Measurements from ENCODE around the gene GRK3. TPM values are rescaled to one million over a fixed set of nuclear protein-coding genes. Genes with fewer than 3 reads are reported as not detected.

GRK3 gene
- total RNA-seq, 2 experiments from 2014 or later, result 27.6 to 29.4 TPM

- Mint-ChIP-seq H3K9me3 (no peaks in the 10 kb centered on the region), H3K27ac (no peak overlapping the region), H3K4me1 (peaks cover 4% of the 10 kb centered on the region), H3K36me3 (peaks cover 9% of the 10 kb centered on the region), H3K4me3 (no peak overlapping the region), H3K27me3 (no peaks in the 10 kb centered on the region)
- DNase-seq, result no peak
Observed at GRCh38 chr22:25669253-25670069, 105.0 kb downstream of the GRK3 start.

- peaks cover 9% of the 10 kb centered on the region for H3K36me3 Mint-ChIP-seq
- H3K4me3 Mint-ChIP-seq, result no peak overlapping the region
- H3K4me1 Mint-ChIP-seq, result peaks cover 4% of the 10 kb centered on the region
- H3K27ac Mint-ChIP-seq, result no peak overlapping the region
- no peak for DNase-seq
- no peaks in the 10 kb centered on the region for H3K27me3 Mint-ChIP-seq
- no peaks in the 10 kb centered on the region for H3K9me3 Mint-ChIP-seq
Observed at GRCh38 chr22:25670070-25670461, 105.6 kb downstream of the GRK3 start.

- no peaks in the 10 kb centered on the region for H3K9me3 Mint-ChIP-seq
- H3K4me3 Mint-ChIP-seq, result no peak overlapping the region
- no peak for DNase-seq
- H3K4me1 Mint-ChIP-seq, result peaks cover 2% of the 10 kb centered on the region
- H3K36me3 Mint-ChIP-seq, result peaks cover 9% of the 10 kb centered on the region
- H3K27me3 Mint-ChIP-seq, result no peaks in the 10 kb centered on the region
- H3K27ac Mint-ChIP-seq, result peak overlapping the region; percentile 36
Observed at GRCh38 chr22:25672289-25673084, 108.0 kb downstream of the GRK3 start.

- Mint-ChIP-seq H3K4me1 (peaks cover 2% of the 10 kb centered on the region), H3K4me3 (no peak overlapping the region), H3K36me3 (peaks cover 9% of the 10 kb centered on the region), H3K27me3 (no peaks in the 10 kb centered on the region), H3K27ac (no peak overlapping the region), H3K9me3 (no peaks in the 10 kb centered on the region)
- DNase-seq, result no peak
Observed at GRCh38 chr22:25673713-25674112, 109.2 kb downstream of the GRK3 start.

GRCh38 chr22:25677631-25678030 is 113.2 kb downstream of the GRK3 start:
- no peak overlapping the region for H3K27ac Mint-ChIP-seq
- DNase-seq, result no peak
- H3K4me1 Mint-ChIP-seq, result peaks cover 2% of the 10 kb centered on the region
- H3K27me3 Mint-ChIP-seq, result no peaks in the 10 kb centered on the region
- no peaks in the 10 kb centered on the region for H3K9me3 Mint-ChIP-seq
- H3K4me3 Mint-ChIP-seq, result no peak overlapping the region
- H3K36me3 Mint-ChIP-seq, result peaks cover 4% of the 10 kb centered on the region

- no peaks in the 10 kb centered on the region for H3K4me1 Mint-ChIP-seq
- H3K9me3 Mint-ChIP-seq, result no peaks in the 10 kb centered on the region
- H3K4me3 Mint-ChIP-seq, result no peak overlapping the region
- peaks cover 2% of the 10 kb centered on the region for H3K36me3 Mint-ChIP-seq
- no peaks in the 10 kb centered on the region for H3K27me3 Mint-ChIP-seq
- no peak overlapping the region for H3K27ac Mint-ChIP-seq
- no peak for DNase-seq
Observed at GRCh38 chr22:25680051-25680450, 115.6 kb downstream of the GRK3 start.

- Mint-ChIP-seq H3K9me3 (no peaks in the 10 kb centered on the region), H3K27ac (no peak overlapping the region), H3K27me3 (no peaks in the 10 kb centered on the region), H3K36me3 (peaks cover 2% of the 10 kb centered on the region), H3K4me3 (no peak overlapping the region), H3K4me1 (no peaks in the 10 kb centered on the region)
- no peak for DNase-seq
Observed at GRCh38 chr22:25680956-25681355, 116.5 kb downstream of the GRK3 start.

- Mint-ChIP-seq H3K4me3 (no peak overlapping the region), H3K4me1 (no peaks in the 10 kb centered on the region), H3K9me3 (no peaks in the 10 kb centered on the region), H3K27ac (no peak overlapping the region), H3K36me3 (peaks cover 2% of the 10 kb centered on the region), H3K27me3 (no peaks in the 10 kb centered on the region)
- no peak for DNase-seq
Observed at GRCh38 chr22:25682109-25682508, 117.6 kb downstream of the GRK3 start.

- no peak overlapping the region for H3K4me3 Mint-ChIP-seq
- H3K27ac Mint-ChIP-seq, result no peak overlapping the region
- peaks cover 2% of the 10 kb centered on the region for H3K36me3 Mint-ChIP-seq
- H3K4me1 Mint-ChIP-seq, result no peaks in the 10 kb centered on the region
- no peaks in the 10 kb centered on the region for H3K27me3 Mint-ChIP-seq
- H3K9me3 Mint-ChIP-seq, result no peaks in the 10 kb centered on the region
- no peak for DNase-seq
Observed at GRCh38 chr22:25688627-25689026, 124.2 kb downstream of the GRK3 start.

GRCh38 chr22:25689631-25690030 is 125.2 kb downstream of the GRK3 start:
- Mint-ChIP-seq H3K27ac (no peak overlapping the region), H3K9me3 (no peaks in the 10 kb centered on the region), H3K4me3 (no peak overlapping the region)

GRCh38 chr22:25690798-25691197 is 126.3 kb downstream of the GRK3 start:
- peaks cover 5% of the 10 kb centered on the region for H3K36me3 Mint-ChIP-seq
- no peaks in the 10 kb centered on the region for H3K9me3 Mint-ChIP-seq
- no peaks in the 10 kb centered on the region for H3K27me3 Mint-ChIP-seq
- no peak overlapping the region for H3K4me3 Mint-ChIP-seq
- no peaks in the 10 kb centered on the region for H3K4me1 Mint-ChIP-seq
- no peak for DNase-seq
- H3K27ac Mint-ChIP-seq, result no peak overlapping the region

More at GRCh38 chr22:25689631-25690030, 125.2 kb downstream of the GRK3 start:
- peaks cover 5% of the 10 kb centered on the region for H3K36me3 Mint-ChIP-seq
- no peaks in the 10 kb centered on the region for H3K27me3 Mint-ChIP-seq
- H3K4me1 Mint-ChIP-seq, result no peaks in the 10 kb centered on the region
- DNase-seq, result no peak

- H3K27ac Mint-ChIP-seq, result no peak overlapping the region
- H3K4me1 Mint-ChIP-seq, result no peaks in the 10 kb centered on the region
- no peak overlapping the region for H3K4me3 Mint-ChIP-seq
- H3K36me3 Mint-ChIP-seq, result peaks cover 9% of the 10 kb centered on the region
- no peaks in the 10 kb centered on the region for H3K27me3 Mint-ChIP-seq
- no peaks in the 10 kb centered on the region for H3K9me3 Mint-ChIP-seq
- no peak for DNase-seq
Observed at GRCh38 chr22:25692397-25693267, 128.2 kb downstream of the GRK3 start.

- Mint-ChIP-seq H3K4me1 (no peaks in the 10 kb centered on the region), H3K9me3 (no peaks in the 10 kb centered on the region), H3K36me3 (peaks cover 9% of the 10 kb centered on the region), H3K27ac (no peak overlapping the region), H3K27me3 (no peaks in the 10 kb centered on the region), H3K4me3 (no peak overlapping the region)
- no peak for DNase-seq
Observed at GRCh38 chr22:25693268-25693565, 128.7 kb downstream of the GRK3 start.

GRCh38 chr22:25694196-25694907 is 129.9 kb downstream of the GRK3 start:
- peaks cover 9% of the 10 kb centered on the region for H3K36me3 Mint-ChIP-seq
- no peaks in the 10 kb centered on the region for H3K27me3 Mint-ChIP-seq
- H3K4me3 Mint-ChIP-seq, result no peak overlapping the region
- no peak overlapping the region for H3K27ac Mint-ChIP-seq
- no peaks in the 10 kb centered on the region for H3K4me1 Mint-ChIP-seq
- no peak for DNase-seq
- no peaks in the 10 kb centered on the region for H3K9me3 Mint-ChIP-seq

All from activated naive CD8-positive, alpha-beta T cell treated with anti-CD3 and anti-CD28 coated beads for 36 hours (primary cell).